Measurements from ENCODE around the gene FAIM2. TPM values are rescaled to one million over a fixed set of nuclear protein-coding genes. Genes with fewer than 3 reads are reported as not detected.

The FAIM2 gene
- total and polyA plus RNA-seq, 2 donors: 0.24 to 0.41 TPM

- H3K4me1 ChIP-seq (ENCODE audit: control insufficient read depth in 2 of 2, insufficient read depth in 2 of 2, low read length in 2 of 2): no peaks in the 10 kb centered on the region
- 92% methylated on average over 15 of the region's 15 CpGs for WGBS
- H3K27me3 ChIP-seq (ENCODE audit: control insufficient read depth in 2 of 2, insufficient read depth in 1 of 2, low read length in 1 of 2): peaks cover 0 to 53% of the 10 kb centered on the region in 2 donors
- no peak overlapping the region for H3K4me3 ChIP-seq (ENCODE audit: low read length in 2 of 2)
- no peak for DNase-seq (ENCODE audit: low read depth in 6 of 9, low spot score in 9 of 9)
- no peak overlapping the region for H3K27ac ChIP-seq (ENCODE audit: low read depth in 1 of 2, low read length in 1 of 2)
- H3K9me3 ChIP-seq (ENCODE audit: control insufficient read depth in 2 of 2, insufficient read depth in 1 of 2, low read length in 1 of 2): no peaks in the 10 kb centered on the region
- no peaks in the 10 kb centered on the region for H3K36me3 ChIP-seq (ENCODE audit: control insufficient read depth in 2 of 2, insufficient read depth in 2 of 2, low read length in 1 of 2)
Measured at GRCh38 chr12:49887536-49888401, 15.9 kb downstream of the FAIM2 start.

GRCh38 chr12:49887091-49887490, 16.6 kb downstream of the FAIM2 start:
- Histone ChIP-seq H3K4me3 (ENCODE audit: low read length in 2 of 2) (no peak overlapping the region), H3K9me3 (ENCODE audit: control insufficient read depth in 2 of 2, insufficient read depth in 1 of 2, low read length in 1 of 2) (no peaks in the 10 kb centered on the region), H3K27me3 (ENCODE audit: control insufficient read depth in 2 of 2, insufficient read depth in 1 of 2, low read length in 1 of 2) (peaks cover 0 to 58% of the 10 kb centered on the region in 2 donors), H3K27ac (ENCODE audit: low read depth in 1 of 2, low read length in 1 of 2) (no peak overlapping the region), H3K4me1 (ENCODE audit: control insufficient read depth in 2 of 2, insufficient read depth in 2 of 2, low read length in 2 of 2) (no peaks in the 10 kb centered on the region), H3K36me3 (ENCODE audit: control insufficient read depth in 2 of 2, insufficient read depth in 2 of 2, low read length in 1 of 2) (no peaks in the 10 kb centered on the region)
- 91% methylated on average over 9 of the region's 9 CpGs for WGBS
- no peak for DNase-seq (ENCODE audit: low read depth in 6 of 9, low spot score in 9 of 9)

- WGBS: 78% methylated on average over 16 of the region's 16 CpGs
- peaks cover 0 to 49% of the 10 kb centered on the region in 2 donors for H3K27me3 ChIP-seq (ENCODE audit: control insufficient read depth in 2 of 2, insufficient read depth in 1 of 2, low read length in 1 of 2)
- no peaks in the 10 kb centered on the region for H3K9me3 ChIP-seq (ENCODE audit: control insufficient read depth in 2 of 2, insufficient read depth in 1 of 2, low read length in 1 of 2)
- no peaks in the 10 kb centered on the region for H3K36me3 ChIP-seq (ENCODE audit: control insufficient read depth in 2 of 2, insufficient read depth in 2 of 2, low read length in 1 of 2)
- no peak overlapping the region for H3K4me3 ChIP-seq (ENCODE audit: low read length in 2 of 2)
- H3K27ac ChIP-seq (ENCODE audit: low read depth in 1 of 2, low read length in 1 of 2): no peak overlapping the region
- no peaks in the 10 kb centered on the region for H3K4me1 ChIP-seq (ENCODE audit: control insufficient read depth in 2 of 2, insufficient read depth in 2 of 2, low read length in 2 of 2)
- DNase-seq (ENCODE audit: low read depth in 6 of 9, low spot score in 9 of 9): no peak
Measured at GRCh38 chr12:49885663-49886461, 17.8 kb downstream of the FAIM2 start.

- Histone ChIP-seq H3K4me1 (ENCODE audit: control insufficient read depth in 2 of 2, insufficient read depth in 2 of 2, low read length in 2 of 2) (no peaks in the 10 kb centered on the region), H3K27ac (ENCODE audit: low read depth in 1 of 2, low read length in 1 of 2) (no peak overlapping the region), H3K36me3 (ENCODE audit: control insufficient read depth in 2 of 2, insufficient read depth in 2 of 2, low read length in 1 of 2) (no peaks in the 10 kb centered on the region), H3K4me3 (ENCODE audit: low read length in 2 of 2) (no peak overlapping the region), H3K9me3 (ENCODE audit: control insufficient read depth in 2 of 2, insufficient read depth in 1 of 2, low read length in 1 of 2) (no peaks in the 10 kb centered on the region), H3K27me3 (ENCODE audit: control insufficient read depth in 2 of 2, insufficient read depth in 1 of 2, low read length in 1 of 2) (peaks cover 0 to 46% of the 10 kb centered on the region in 2 donors)
- no peak for DNase-seq (ENCODE audit: low read depth in 6 of 9, low spot score in 9 of 9)
- WGBS: 65% methylated on average over 6 of the region's 6 CpGs
Measured at GRCh38 chr12:49885118-49885517, 18.6 kb downstream of the FAIM2 start.

DNA sequence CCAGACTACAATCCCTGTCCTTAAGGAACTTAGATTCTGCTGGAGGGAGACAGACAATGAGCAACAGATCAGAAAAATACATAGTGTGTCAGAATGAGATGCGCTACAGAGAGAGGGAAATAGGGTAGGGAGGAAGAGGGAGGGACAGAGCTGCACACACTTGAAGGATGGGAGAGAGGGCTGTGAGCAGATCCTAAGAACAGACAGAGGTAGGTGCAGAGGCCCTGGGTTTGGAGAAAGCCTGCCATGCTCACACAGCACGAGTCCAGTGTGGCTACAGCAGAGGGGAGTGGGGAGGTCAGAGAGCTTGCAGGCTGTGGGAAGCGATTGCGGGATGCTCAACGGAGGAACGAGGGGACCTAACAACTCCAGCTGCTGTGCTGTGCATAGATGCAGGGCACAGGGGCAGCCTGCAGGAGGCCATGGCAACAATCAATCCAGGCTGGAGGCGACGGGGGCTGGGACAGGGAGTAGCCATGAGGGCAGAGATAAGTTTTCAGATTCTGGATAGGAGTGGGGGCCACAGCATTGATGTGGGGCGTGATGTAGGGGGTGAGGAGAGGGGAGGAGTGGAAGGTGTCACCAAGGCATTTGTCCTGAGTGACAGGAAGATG, 20.7 kb downstream of the FAIM2 start:
- Histone ChIP-seq H3K27ac (ENCODE audit: low read depth in 1 of 2, low read length in 1 of 2) (no peak overlapping the region), H3K9me3 (ENCODE audit: control insufficient read depth in 2 of 2, insufficient read depth in 1 of 2, low read length in 1 of 2) (no peaks in the 10 kb centered on the region), H3K27me3 (ENCODE audit: control insufficient read depth in 2 of 2, insufficient read depth in 1 of 2, low read length in 1 of 2) (peaks cover 0 to 39% of the 10 kb centered on the region in 2 donors), H3K4me1 (ENCODE audit: control insufficient read depth in 2 of 2, insufficient read depth in 2 of 2, low read length in 2 of 2) (no peaks in the 10 kb centered on the region), H3K36me3 (ENCODE audit: control insufficient read depth in 2 of 2, insufficient read depth in 2 of 2, low read length in 1 of 2) (no peaks in the 10 kb centered on the region), H3K4me3 (ENCODE audit: low read length in 2 of 2) (no peak overlapping the region)
- no peak for DNase-seq (ENCODE audit: low read depth in 6 of 9, low spot score in 9 of 9)
- 87% methylated on average over 9 of the region's 9 CpGs for WGBS

DNA sequence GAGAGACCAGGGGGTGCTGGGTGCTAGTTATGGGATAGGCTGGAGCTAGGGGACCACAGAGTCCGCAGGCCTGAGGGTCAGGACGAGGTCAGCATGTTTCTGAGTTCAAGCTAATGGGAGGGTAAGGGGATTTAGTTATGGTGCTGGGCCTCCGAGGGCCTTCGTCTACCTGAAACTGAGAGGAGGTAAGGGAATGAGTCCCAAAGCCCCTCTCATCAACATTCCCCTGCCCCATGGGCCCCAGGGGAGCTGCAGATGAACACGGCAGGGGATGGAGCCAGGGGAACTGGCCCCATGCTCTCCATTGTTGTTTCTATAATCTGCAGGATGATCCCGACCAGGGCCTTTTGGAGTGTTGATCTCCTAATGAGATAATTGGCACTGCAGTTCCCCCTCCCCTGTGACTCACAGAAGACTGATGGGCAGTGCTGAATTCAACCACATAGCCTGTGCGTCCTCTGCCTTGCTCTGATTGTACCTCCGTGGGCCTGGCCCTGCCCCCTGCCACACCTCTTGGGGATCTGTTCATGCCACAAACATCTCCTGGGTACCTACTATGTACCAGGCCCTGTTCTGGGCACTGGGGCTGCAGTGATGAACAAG, 21.4 kb downstream of the FAIM2 start:
- H3K4me3 ChIP-seq (ENCODE audit: low read length in 2 of 2): no peak overlapping the region
- WGBS: 93% methylated on average over 8 of the region's 8 CpGs
- H3K9me3 ChIP-seq (ENCODE audit: control insufficient read depth in 2 of 2, insufficient read depth in 1 of 2, low read length in 1 of 2): no peaks in the 10 kb centered on the region
- H3K27me3 ChIP-seq (ENCODE audit: control insufficient read depth in 2 of 2, insufficient read depth in 1 of 2, low read length in 1 of 2): peaks cover 0 to 34% of the 10 kb centered on the region in 2 donors
- no peaks in the 10 kb centered on the region for H3K36me3 ChIP-seq (ENCODE audit: control insufficient read depth in 2 of 2, insufficient read depth in 2 of 2, low read length in 1 of 2)
- H3K4me1 ChIP-seq (ENCODE audit: control insufficient read depth in 2 of 2, insufficient read depth in 2 of 2, low read length in 2 of 2): no peaks in the 10 kb centered on the region
- H3K27ac ChIP-seq (ENCODE audit: low read depth in 1 of 2, low read length in 1 of 2): no peak overlapping the region
- DNase-seq (ENCODE audit: low read depth in 6 of 9, low spot score in 9 of 9): no peak

DNA sequence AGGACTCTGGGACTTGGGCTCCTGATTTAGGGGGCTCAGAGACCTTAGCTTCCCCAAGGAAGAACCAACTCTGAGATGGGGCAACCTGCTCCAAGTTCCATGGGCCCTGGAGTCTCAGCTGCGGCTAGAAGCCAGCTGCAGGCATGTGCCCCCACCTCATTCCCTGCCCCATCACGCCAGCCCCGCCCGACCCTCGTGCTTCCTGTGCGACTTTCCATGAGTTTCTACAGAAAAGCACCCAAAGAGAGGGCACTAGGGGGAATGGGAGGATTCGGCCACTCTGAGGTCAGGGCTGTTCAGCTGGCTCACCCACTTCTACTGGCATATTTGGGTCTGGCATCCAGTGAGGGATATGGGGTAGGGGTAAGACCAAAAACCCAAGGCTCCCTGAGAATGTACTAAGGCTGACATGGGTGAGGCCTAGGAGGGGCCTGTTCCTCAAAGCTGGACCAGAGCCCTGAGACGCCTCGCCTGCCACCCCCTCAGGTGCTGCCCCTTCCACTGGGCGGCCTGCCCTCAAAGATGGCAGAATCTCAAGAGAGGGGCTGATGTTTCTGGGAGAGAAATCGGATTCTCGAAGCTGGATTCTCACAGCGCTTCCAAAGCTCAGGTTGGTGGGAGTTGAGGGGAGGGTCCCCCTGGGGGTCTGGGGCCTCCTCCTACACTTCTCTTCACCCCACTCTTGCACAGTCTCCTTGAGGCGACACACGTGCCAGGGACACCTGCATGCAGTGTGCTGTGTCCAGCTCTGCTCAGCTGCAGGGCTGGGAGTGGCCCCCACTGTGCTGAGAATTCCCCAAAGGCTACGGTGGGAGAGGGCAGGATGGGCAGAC, 22.1 kb downstream of the FAIM2 start:
- no peaks in the 10 kb centered on the region for H3K9me3 ChIP-seq (ENCODE audit: control insufficient read depth in 2 of 2, insufficient read depth in 1 of 2, low read length in 1 of 2)
- no peak overlapping the region for H3K27ac ChIP-seq (ENCODE audit: low read depth in 1 of 2, low read length in 1 of 2)
- H3K4me1 ChIP-seq (ENCODE audit: control insufficient read depth in 2 of 2, insufficient read depth in 2 of 2, low read length in 2 of 2): no peaks in the 10 kb centered on the region
- peaks cover 0 to 28% of the 10 kb centered on the region in 2 donors for H3K27me3 ChIP-seq (ENCODE audit: control insufficient read depth in 2 of 2, insufficient read depth in 1 of 2, low read length in 1 of 2)
- no peaks in the 10 kb centered on the region for H3K36me3 ChIP-seq (ENCODE audit: control insufficient read depth in 2 of 2, insufficient read depth in 2 of 2, low read length in 1 of 2)
- H3K4me3 ChIP-seq (ENCODE audit: low read length in 2 of 2): no peak overlapping the region
- no peak for DNase-seq (ENCODE audit: low read depth in 6 of 9, low spot score in 9 of 9)
- 96% methylated on average over 16 of the region's 16 CpGs for WGBS

DNA sequence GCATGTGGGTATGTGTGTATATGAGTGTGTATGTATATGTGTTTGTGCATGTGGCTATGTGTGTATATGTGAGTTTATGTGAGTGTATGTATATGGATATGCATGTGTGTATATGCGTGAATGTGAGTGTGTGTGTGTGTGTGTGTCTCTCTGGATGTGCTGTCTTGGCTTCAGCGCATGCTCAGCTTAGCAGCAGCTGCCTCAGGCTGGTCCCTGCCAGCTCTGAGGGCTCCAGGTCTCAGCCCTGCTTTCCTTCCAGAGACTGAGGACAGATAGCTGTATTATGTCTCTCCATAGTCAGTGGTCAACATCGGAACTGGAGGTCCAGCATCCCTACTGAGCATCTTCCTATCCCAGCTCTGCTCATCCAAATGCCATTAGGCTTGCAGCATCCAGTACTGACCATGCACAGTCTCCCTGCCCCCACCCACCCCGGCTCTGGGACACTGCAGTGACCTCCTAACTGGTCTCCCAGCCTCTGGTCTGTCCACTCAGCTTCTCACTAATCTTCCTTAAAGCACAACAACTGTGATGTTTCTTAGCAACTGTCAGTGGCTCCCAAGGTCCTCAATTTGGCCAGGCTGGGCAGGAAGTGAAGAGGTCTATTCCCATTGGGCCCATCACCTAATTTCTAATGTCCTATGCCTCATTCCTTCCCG, 22.8 kb downstream of the FAIM2 start:
- DNase-seq (ENCODE audit: low read depth in 6 of 9, low spot score in 9 of 9): no peak
- Histone ChIP-seq H3K27ac (ENCODE audit: low read depth in 1 of 2, low read length in 1 of 2) (no peak overlapping the region), H3K4me1 (ENCODE audit: control insufficient read depth in 2 of 2, insufficient read depth in 2 of 2, low read length in 2 of 2) (no peaks in the 10 kb centered on the region), H3K9me3 (ENCODE audit: control insufficient read depth in 2 of 2, insufficient read depth in 1 of 2, low read length in 1 of 2) (no peaks in the 10 kb centered on the region), H3K4me3 (ENCODE audit: low read length in 2 of 2) (no peak overlapping the region), H3K36me3 (ENCODE audit: control insufficient read depth in 2 of 2, insufficient read depth in 2 of 2, low read length in 1 of 2) (no peaks in the 10 kb centered on the region), H3K27me3 (ENCODE audit: control insufficient read depth in 2 of 2, insufficient read depth in 1 of 2, low read length in 1 of 2) (peaks cover 0 to 25% of the 10 kb centered on the region in 2 donors)
- 94% methylated on average over 5 of the region's 5 CpGs for WGBS
